ENCODE measurements around the gene SLIT1.
"Not testable (repeated sequence)": the region's sequence is repeated elsewhere in the genome, so short reads cannot be mapped to it uniquely, and the experiment has no call there.

Gene SLIT1

GRCh38 chr10:97038688-97039087 is 147.1 kb downstream of the SLIT1 start:
- no peak for DNase-seq

GRCh38 chr10:97037365-97038361 is 148.1 kb downstream of the SLIT1 start:
- peak; percentile 80 for DNase-seq

DNA sequence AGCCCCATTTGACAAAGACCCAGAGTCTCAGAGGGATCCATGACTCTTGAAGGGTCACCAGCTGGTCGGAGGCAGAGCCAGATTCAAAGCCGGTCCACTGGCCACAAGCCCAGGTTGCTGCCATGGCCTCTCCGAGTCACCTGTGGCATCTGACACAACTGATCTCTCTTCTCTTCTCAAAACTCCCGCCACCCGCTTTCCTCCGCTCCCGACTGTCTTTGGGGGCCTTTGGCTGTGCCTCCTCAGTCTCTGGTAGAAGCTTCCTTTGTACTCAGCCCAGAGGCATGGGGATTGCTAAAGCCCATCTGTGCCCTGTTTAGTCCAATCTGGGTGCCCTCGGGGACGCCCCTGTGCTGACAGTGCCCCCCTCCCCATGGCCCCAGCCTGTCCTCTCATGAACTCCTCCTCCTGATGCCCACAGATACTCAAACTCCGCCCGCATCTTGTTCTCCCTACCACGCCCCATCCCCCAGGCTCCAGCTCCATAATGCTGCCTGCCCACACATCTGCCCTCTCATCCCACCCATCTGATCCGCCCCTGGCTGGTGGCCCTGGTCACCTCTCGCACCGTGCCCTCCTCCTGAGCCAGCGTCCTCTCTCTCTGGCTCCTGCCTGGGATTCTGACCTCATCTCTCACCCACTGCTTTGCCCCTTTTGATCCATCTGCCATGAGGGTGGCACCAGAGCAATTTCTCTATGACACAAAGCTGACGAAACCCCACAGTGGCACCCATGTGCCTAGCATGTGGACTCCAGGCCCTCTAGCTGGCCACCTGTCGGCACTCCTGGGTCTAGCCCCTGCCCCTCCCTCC is 150.6 kb downstream of the SLIT1 start:
- DNase-seq: no peak

GRCh38 chr10:97034301-97034700 is 151.5 kb downstream of the SLIT1 start:
- no peak for DNase-seq

- DNase-seq: not testable (repeated sequence)
These were observed 151.9 kb downstream of the SLIT1 start for GRCh38 chr10:97033841-97034240.

DNA sequence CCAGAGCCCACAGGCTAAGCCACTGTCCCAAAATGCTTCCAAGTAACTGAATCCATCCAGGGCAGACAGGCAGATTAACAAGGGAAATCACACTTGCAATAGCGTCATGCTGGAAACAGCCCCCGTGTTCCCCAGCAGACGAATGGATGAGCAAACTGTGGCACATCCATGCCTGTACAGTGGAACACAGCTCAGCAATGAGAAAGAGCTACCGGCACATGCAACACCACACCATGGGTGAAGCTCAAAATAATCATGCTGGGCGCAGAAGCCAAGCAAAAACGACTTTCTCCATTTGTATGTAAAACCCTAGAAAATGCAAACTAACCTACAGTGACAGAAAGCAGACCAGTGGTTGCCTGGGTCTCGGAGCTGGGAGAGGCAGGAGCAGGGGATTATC is 153.1 kb downstream of the SLIT1 start:
- DNase-seq: no peak

GRCh38 chr10:97031459-97031858 is 154.3 kb downstream of the SLIT1 start:
- DNase-seq: no peak

- no peak for DNase-seq
These were observed 154.9 kb downstream of the SLIT1 start for GRCh38 chr10:97030894-97031293.

GRCh38 chr10:97029271-97029670 is 156.5 kb downstream of the SLIT1 start:
- DNase-seq: no peak

DNA sequence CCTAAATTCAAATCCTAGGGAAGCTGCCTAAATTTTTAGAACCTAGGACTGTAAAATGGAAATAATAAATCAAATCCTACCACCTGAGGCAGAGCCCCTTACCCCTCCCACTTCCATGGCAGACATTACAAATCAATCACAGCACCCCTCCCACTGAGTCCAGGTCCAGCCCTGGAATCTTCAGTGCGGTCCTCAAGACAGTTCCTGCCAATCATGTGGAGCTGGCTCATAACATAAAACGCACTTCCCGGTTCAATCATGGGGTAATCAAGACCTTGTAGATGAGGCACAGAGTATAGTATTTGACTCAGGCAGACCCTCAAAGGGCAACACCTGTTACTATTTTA is 157.0 kb downstream of the SLIT1 start:
- DNase-seq: no peak

DNA sequence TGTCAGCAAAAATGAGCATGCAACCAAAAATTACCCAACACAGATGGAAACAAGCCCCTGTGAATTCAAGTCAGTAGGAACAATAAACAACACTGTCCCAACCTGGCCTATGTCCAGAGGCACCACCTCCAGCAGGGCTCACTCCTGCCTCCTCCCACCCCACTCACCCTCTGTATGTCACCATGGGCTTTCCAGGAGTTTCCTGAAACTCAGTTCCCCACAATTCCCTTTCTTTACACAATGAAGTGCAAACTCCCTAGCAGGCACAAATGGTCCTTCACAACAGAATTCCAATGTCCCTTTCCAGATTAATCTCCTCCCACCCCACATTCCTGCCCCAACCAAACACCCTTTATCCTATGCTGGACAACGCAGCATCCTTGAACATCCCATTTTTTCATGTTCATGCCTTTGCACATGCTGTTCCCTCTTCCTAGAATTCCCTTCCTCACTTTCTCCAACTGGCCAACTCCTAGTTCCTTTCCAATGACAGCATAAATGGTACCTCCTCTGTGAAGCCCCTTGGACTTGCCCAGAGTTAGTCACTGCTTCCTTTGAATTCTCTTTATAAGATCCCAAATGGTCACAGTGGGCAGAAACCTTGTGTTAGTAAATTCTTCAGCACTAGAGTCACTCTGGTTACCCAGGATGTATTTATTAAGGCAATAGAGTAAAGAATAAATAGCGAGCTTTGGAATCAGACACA is 157.5 kb downstream of the SLIT1 start:
- DNase-seq: no peak

DNA sequence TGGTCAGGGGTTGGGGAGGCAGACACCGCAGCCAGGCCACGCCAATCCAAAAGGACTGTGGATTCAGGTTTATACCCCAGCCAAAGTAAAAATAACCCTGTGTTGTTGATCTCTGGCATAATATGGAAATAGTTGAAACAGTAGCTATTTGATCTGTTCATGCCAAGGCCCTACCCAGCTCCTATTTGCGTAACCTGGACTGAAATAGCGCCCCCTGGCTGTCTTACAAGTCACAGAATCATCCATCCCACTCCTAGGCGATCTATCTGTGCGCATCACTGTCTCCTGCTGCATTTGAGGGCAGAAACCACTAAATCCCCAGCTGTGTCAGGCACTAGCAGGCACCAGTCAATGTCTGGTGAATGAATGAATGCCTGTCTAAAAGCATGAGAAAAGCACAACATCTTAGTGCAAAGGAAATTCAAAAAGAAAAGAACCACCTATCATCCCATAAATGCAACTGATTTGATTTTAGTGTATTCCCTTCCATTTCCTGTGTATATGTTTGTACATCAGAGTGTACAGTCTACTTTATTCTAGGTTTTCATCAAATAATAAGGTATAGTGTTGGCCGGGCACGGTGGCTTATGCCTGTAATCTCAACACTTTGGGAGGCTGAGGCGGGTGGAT is 160.0 kb downstream of the SLIT1 start:
- no peak for DNase-seq

DNA sequence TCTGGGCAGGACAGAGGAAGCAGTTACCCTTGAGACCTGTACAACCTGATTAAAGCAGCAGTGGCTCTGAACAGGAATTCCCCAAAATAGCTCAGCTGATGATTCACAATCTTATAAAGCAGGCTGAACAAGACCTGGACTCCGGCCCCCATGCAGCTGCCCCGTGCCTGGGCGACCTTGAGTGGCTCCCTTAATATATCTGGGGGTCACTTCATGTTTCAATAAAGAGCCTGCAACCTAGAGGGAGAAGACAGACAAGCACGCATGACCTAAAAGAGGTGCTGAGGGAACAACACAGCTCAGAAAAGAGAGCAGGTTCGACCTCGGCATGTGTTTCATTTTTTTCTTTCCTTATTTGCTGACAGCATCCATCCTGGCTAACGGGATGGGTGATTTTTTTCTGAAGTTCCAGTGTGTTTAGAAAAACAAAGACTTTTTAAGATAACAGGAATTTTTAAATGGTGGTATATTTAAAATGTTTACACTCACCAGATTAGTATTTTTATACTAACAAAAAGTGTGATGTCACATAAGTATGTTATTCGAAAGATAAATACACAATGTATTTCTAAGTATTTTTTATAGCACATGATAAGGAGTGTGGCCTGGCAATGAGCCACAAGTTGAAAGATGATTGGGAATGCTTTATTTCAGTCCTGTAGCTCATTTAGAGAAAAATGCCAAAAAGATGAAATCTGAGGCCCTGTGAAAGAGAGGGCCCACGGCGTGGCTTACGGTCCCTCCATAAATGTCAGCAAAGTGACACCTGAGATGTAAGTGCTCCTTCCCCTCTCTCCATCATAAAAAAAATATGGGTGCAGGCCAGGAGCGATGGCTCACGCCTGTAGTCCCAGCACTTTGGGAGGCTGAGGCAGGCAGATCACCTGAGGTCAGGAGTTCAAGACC is 161.3 kb downstream of the SLIT1 start:
- DNase-seq: no peak

DNA sequence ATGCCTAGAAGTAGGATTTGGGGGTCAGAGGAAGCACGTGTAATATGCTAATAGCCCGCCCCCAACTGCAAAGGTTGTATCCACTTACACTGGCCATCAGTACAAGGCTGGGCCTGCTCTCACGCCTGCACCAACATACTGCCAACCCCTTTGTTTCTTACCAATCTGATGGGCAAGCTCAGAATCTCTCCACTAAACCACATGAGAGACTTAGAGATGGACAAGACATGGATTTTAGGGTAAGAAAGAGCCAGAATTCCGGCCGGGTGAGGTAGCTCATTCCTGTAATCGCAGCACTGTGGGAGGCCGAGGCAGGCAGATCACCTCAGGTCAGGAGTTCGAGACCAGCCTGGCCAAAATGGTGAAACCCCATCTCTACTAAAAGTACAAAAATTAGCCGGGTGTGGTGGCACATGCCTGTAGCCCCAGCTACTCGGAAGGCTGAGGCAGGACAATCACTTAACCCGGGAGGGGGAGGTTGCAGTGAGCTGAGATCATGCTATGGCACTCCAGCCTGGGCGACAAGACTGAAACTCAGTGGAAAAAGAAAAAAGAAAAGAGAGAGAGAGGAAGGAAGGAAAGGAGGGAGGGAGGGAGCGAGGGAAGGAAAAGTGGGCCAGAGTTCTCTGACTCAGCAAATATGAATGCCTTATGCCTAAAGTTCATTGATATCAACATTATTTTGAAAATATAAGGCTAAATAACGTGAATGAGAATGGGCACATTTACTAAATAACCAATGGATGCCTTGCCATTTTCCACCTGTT is 162.2 kb downstream of the SLIT1 start:
- DNase-seq: no peak

- DNase-seq: no peak
These were observed 163.1 kb downstream of the SLIT1 start for GRCh38 chr10:97022616-97023015.

DNA sequence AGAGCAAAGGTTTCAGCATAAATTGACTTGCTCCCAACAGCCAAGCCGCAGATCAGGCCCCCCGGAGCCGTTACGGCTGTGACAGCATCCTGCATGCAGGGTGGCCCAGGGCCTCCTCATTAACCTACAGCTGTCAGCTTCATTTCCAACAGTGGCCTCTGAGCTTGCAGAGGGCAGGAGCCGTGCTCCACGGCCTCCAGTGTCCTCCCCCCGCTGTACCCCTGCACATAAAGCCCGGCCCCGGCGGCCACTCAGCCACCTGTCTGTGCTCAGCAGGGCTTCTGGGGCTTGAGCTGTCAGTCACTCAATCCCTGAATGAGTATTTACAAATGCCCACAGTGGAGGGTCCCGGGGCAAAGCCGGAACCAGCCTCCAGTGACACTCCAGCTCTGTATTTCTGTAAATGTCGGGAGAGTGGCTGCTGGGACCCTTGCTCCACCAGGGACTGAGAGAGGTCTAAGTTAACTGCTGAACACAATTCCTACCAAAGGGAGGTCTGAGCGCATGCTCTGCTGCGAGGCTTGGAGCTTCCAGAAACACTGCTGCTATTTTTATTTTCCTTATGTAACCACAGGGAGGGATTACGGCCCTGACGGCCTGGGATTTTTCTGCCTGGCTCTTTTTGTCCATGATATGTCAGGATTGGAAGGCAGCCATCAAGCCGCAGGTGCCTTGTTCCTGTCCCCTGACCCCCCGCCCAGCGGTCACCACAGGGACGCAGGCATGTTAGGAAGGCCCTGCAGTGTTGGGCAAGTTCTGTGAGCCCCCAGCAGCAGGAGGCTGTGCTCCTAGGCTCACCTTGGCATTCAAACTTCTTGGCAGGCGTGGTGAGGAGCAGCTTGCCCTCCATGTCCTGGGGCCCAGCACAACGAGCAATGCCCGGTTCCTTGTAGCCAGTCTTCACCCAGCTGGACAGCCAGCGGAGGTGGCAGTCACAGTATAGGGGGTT is 165.0 kb downstream of the SLIT1 start:
- peak; percentile 49 for DNase-seq

DNA sequence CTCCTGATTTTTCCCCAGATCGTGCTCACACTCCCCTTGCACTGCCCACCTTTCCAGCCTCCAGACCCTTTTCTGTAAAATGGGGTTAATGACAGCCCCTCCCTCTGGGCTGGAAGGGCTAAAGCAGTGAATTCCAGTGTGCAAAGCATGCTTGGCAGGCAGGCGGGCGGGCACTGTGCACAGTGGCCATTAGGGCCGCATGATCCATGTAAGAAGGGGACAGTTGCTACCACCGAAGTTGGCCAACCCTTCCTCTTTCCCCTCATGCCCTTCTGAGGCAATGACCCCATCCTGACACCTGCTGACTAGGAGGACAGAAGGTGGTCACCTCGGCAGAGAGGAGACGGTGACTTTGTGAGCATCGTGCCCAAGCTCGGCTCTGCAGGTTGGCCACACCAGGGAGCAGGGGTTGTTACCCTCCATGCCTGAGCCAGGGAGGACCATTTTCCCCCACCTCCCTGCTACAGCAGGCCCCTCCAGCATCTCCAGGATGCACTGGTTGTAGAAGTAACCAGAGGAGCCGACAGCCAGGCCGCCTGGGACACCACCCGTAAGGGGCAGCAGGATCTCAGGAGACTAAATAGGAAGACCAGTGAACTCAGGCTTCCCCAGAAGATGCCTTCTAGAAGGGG is 166.4 kb downstream of the SLIT1 start:
- no peak for DNase-seq

GRCh38 chr10:97018251-97019212 is 167.2 kb downstream of the SLIT1 start:
- DNase-seq: no peak
